CD14-positive monocyte (primary cell): ENCODE results near the gene SLC9A9. TPM values are rescaled to one million over a fixed set of nuclear protein-coding genes. Genes with fewer than 3 reads are reported as not detected.
A peak's percentile ranks its signal among the peaks of the same experiment; 100 is the strongest.

Source experiments
- DNase-seq, 3 donors: peaks; one replicate each; pipeline ENCODE4 v3.0.0-alpha.2; 2011 to 2022
- H2AFZ ChIP-seq: 2 replicates; pipeline ENCODE4 v1.6.0; 2012; ENCODE audit warnings: mild to moderate bottlenecking, low read depth, low read length, inconsistent platforms; ENCODE audit not compliant: insufficient read depth, poor library complexity, severe bottlenecking
- H3K27ac ChIP-seq, 2 donors: 1 replicate in 1 of 2; 2 replicates in 1 of 2; pipeline ENCODE4 v1.5.1; 2012 to 2013; ENCODE audit warnings: low read length in 2 of 2, control low read depth in 1 of 2, inconsistent platforms in 1 of 2, low read depth in 1 of 2, mild to moderate bottlenecking in 1 of 2
- H3K27me3 ChIP-seq, 2 donors: one replicate each; pipeline versions ENCODE4 v1.6.0 to v1.6.1; 2011 to 2013; ENCODE audit warnings: low read length in 2 of 2; ENCODE audit not compliant: control insufficient read depth in 2 of 2, insufficient read depth in 2 of 2
- H3K36me3 ChIP-seq, 2 donors: replicated peaks in 1 of 2; 1 replicate in 1 of 2; 2 replicates in 1 of 2; pipeline versions ENCODE4 v1.5.1 to v1.6.1; 2012 to 2013; ENCODE audit warnings: low read length in 2 of 2, control low read depth in 1 of 2, inconsistent platforms in 1 of 2, mild to moderate bottlenecking in 1 of 2; ENCODE audit not compliant: insufficient read depth in 2 of 2, control insufficient read depth in 1 of 2
- H3K4me1 ChIP-seq, 2 donors: 1 replicate in 1 of 2; 2 replicates in 1 of 2; pipeline versions ENCODE4 v1.5.1 to v1.6.1; 2012 to 2013; ENCODE audit warnings: low read length in 2 of 2, control low read depth in 1 of 2, inconsistent platforms in 1 of 2, mild to moderate bottlenecking in 1 of 2, moderate library complexity in 1 of 2; ENCODE audit not compliant: insufficient read depth in 2 of 2, control insufficient read depth in 1 of 2
- H3K4me2 ChIP-seq: replicated peaks from 2 replicates; pipeline ENCODE3; 2012; ENCODE audit warnings: low read length, moderate library complexity, mild to moderate bottlenecking; ENCODE audit not compliant: poor library complexity, severe bottlenecking; ENCODE audit errors: extremely low read depth
- H3K4me3 ChIP-seq, 3 experiments: fragments of 200-600 bp in 1 of 3; sonication (generic) in 1 of 3; replicated peaks in 1 of 3; 1 replicate in 2 of 3; 2 replicates in 1 of 3; pipeline ENCODE4 v1.5.1; 2011 to 2013; ENCODE audit warnings: low read length in 3 of 3, mild to moderate bottlenecking in 3 of 3, control low read depth in 2 of 3, low read depth in 2 of 3, inconsistent platforms in 1 of 3, moderate library complexity in 1 of 3
- H3K79me2 ChIP-seq: 2 replicates; pipeline ENCODE4 v1.6.0; 2012; ENCODE audit warnings: mild to moderate bottlenecking, control low read depth, inconsistent platforms, low read length, moderate library complexity; ENCODE audit not compliant: insufficient read depth
- H3K9ac ChIP-seq: 2 replicates; pipeline ENCODE4 v1.6.0; 2017; ENCODE audit warnings: low read length, mild to moderate bottlenecking; ENCODE audit not compliant: insufficient read depth, poor library complexity, severe bottlenecking
- H3K9me3 ChIP-seq, 2 donors: replicated peaks in 1 of 2; 1 replicate in 1 of 2; 2 replicates in 1 of 2; pipeline versions ENCODE4 v1.5.1 to v1.6.1; 2012 to 2013; ENCODE audit warnings: low read length in 2 of 2, control low read depth in 1 of 2; ENCODE audit not compliant: control insufficient read depth in 1 of 2, insufficient read depth in 1 of 2
- H4K20me1 ChIP-seq: 2 replicates; pipeline ENCODE4 v1.6.0; 2012; ENCODE audit warnings: mild to moderate bottlenecking, low read length, control low read depth, moderate library complexity; ENCODE audit not compliant: insufficient read depth
- H3K27ac Mint-ChIP-seq, 7 donors: one replicate each; pipeline ENCODE4 v1.8.0; 2020; ENCODE audit warnings: mild to moderate bottlenecking in 7 of 7, mixed read lengths in 7 of 7, moderate library complexity in 6 of 7, inconsistent platforms in 2 of 7
- H3K27me3 Mint-ChIP-seq, 3 donors: one replicate each; pipeline ENCODE4 v1.8.0; 2021 to 2022; ENCODE audit warnings: low read depth in 3 of 3, mild to moderate bottlenecking in 3 of 3, mixed read lengths in 3 of 3, moderate library complexity in 3 of 3, inconsistent platforms in 1 of 3
- H3K36me3 Mint-ChIP-seq, 2 donors: one replicate each; pipeline ENCODE4 v1.8.0; 2020; ENCODE audit warnings: mixed read lengths in 2 of 2, inconsistent platforms in 1 of 2, mild to moderate bottlenecking in 1 of 2
- H3K4me1 Mint-ChIP-seq: one replicate; pipeline ENCODE4 v1.8.0; 2020; ENCODE audit warnings: mild to moderate bottlenecking, mixed read lengths
- H3K4me3 Mint-ChIP-seq, 2 donors: one replicate each; pipeline ENCODE4 v1.8.0; 2020; ENCODE audit warnings: mild to moderate bottlenecking in 2 of 2, mixed read lengths in 2 of 2, moderate library complexity in 1 of 2
- H3K9me3 Mint-ChIP-seq, 7 donors: one replicate each; pipeline ENCODE4 v1.8.0; 2020 to 2022; ENCODE audit warnings: mixed read lengths in 7 of 7, mild to moderate bottlenecking in 6 of 7, moderate library complexity in 6 of 7, inconsistent platforms in 2 of 7
- CTCF ChIP-seq: fragments of 200-600 bp; IDR thresholded peaks from one replicate; pipeline ENCODE4 v1.8.0; 2022; ENCODE audit warnings: antibody characterized with exemption, mild to moderate bottlenecking
- WGBS: methylation state at CpG from one replicate; pipeline ENCODE4 v1.1.5; 2013; ENCODE audit warnings: missing lambda C conversion rate; ENCODE audit not compliant: insufficient coverage; 5-methylcytosine and 5-hydroxymethylcytosine counted together
- intact Hi-C, 2 donors: fragments of 100-400 bp; cut with micrococcal nuclease; formaldehyde crosslinking; loops; one replicate each; pipeline versions ENCODE4 v1.15.0 to v1.15.1; 2023
- polyA plus RNA-seq, 3 donors: library from polyadenylated mRNA; depleted of rRNA in 1 of 3; unstranded in 2 of 3; stranded (reverse) in 1 of 3; fragments of 300-500 nt in 2 of 3; fragments of >200 nt in 1 of 3; fragmentation: Illumina TruSeq in 2 of 3; gene quantifications; 1 replicate in 2 of 3; 2 replicates in 1 of 3; pipeline ENCODE4 v1.2.3, GENCODE V29; 2012 to 2021

Gene SLC9A9
- polyA plus RNA-seq, 3 donors = 14.1 to 32.8 (median 27.0) TPM

GRCh38 chr3:143883151-143883550, 34.9 kb upstream of the SLC9A9 start:
- WGBS = 100% methylated on average over 1 of the region's 3 CpGs
- Histone ChIP-seq H3K4me3 (no peak overlapping the region), H2AFZ (no peak overlapping the region), H3K27ac (no peak overlapping the region), H3K4me1 (peaks cover 5 to 10% of the 10 kb centered on the region in 2 donors), H3K9ac (no peak overlapping the region), H3K4me2 (no peak overlapping the region), H3K9me3 (no peaks in the 10 kb centered on the region), H3K36me3 (no peaks in the 10 kb centered on the region), H4K20me1 (no peaks in the 10 kb centered on the region), H3K27me3 (no peaks in the 10 kb centered on the region), H3K79me2 (no peaks in the 10 kb centered on the region)
- intact Hi-C loops = no loop called here
- DNase-seq = no peak
- H3K27me3 Mint-ChIP-seq = peaks cover 0 to 7% (median 4%) of the 10 kb centered on the region in 3 donors
- H3K27ac Mint-ChIP-seq = peak overlapping the region in 1 of 7 donors; percentile 1
- no peaks in the 10 kb centered on the region for H3K9me3 Mint-ChIP-seq
- no peaks in the 10 kb centered on the region for H3K36me3 Mint-ChIP-seq
- peaks cover 11% of the 10 kb centered on the region for H3K4me1 Mint-ChIP-seq
- TF ChIP-seq CTCF = no peak
- no peak overlapping the region for H3K4me3 Mint-ChIP-seq

GRCh38 chr3:143881095-143881494, 32.8 kb upstream of the SLC9A9 start:
- H3K9me3 ChIP-seq = no peaks in the 10 kb centered on the region
- Mint-ChIP-seq H3K4me3 (peak overlapping the region in 1 of 2 donors; percentile 12), H3K4me1 (peaks cover 16% of the 10 kb centered on the region), H3K27ac (peak overlapping the region in 5 of 7 donors; percentile 36 to 85 (median 73)), H3K27me3 (peaks cover 0 to 9% (median 4%) of the 10 kb centered on the region in 3 donors), H3K36me3 (no peaks in the 10 kb centered on the region), H3K9me3 (no peaks in the 10 kb centered on the region)
- H2AFZ ChIP-seq = peak overlapping the region; percentile 14
- H3K9ac ChIP-seq = no peak overlapping the region
- intact Hi-C loops = no loop called here
- H4K20me1 ChIP-seq = no peaks in the 10 kb centered on the region
- H3K27me3 ChIP-seq = no peaks in the 10 kb centered on the region
- H3K36me3 ChIP-seq = no peaks in the 10 kb centered on the region
- peaks cover 5 to 10% of the 10 kb centered on the region in 2 donors for H3K4me1 ChIP-seq
- H3K79me2 ChIP-seq = no peaks in the 10 kb centered on the region
- TF ChIP-seq CTCF = no peak
- no peak overlapping the region for H3K4me2 ChIP-seq
- H3K27ac ChIP-seq = peak overlapping the region in 1 of 2 donors; percentile 5
- WGBS = 60% methylated on average over 1 of the region's 3 CpGs
- H3K4me3 ChIP-seq = no peak overlapping the region
- peak; percentile 52 to 76 (median 54) for DNase-seq
